Measurements from ENCODE around the gene POP5. TPM values are rescaled to one million over a fixed set of nuclear protein-coding genes. Genes with fewer than 3 reads are reported as not detected.

Gene POP5
- total and polyA plus RNA-seq, 4 donors: 20.0 to 37.1 (median 24.0) TPM

DNA sequence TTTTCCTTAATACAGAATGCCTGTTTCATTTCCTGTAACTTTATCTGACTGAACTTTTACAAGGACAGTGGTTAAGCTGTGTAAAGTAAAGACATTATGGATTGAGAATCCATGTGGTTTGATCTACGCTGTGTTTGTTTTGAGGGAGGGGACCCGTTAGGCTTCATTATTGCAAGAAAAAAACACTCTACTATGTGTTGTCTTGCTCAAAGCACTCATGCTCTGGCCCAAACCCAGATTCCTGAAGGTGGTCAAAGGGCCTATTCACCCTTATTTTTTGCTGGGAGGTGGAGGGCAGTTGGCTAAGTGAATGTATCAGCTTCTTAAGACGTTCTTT lies 35.2 kb downstream of the POP5 start (continued):
- TF ChIP-seq YY1 (IDR thresholded peaks at IDR 0.05) (no peak), NR2F2 (IDR thresholded peaks at IDR 0.05) (no peak)
- TF ChIP-seq, protein P1, sequence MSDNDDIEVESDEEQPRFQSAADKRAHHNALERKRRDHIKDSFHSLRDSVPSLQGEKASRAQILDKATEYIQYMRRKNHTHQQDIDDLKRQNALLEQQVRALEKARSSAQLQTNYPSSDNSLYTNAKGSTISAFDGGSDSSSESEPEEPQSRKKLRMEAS (IDR thresholded peaks at IDR 0.05): no peak

DNA sequence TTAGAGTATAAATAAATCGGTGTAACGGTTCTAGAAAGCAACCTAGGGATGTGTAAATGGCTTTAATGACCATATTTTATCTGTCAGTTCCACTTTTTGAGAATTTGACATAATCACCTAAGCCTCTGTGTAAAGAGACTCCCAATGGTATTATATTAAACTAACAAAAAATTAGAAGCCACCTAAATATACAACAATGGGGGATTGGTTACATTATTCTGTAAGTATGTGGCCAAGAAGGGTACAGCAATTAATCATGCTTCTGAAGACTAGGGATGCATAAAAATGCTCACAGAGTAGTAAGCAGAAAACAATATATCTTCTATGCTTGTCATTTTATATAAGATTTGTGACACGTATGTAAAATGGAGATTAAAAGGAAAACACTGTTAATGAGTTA lies 36.5 kb downstream of the POP5 start:
- DNase-seq (ENCODE audit: low spot score): no peak
- 93% methylated on average over 3 of the region's 3 CpGs for WGBS
- no peak overlapping the region for H3K27ac ChIP-seq (ENCODE audit: low read depth in 1 of 2, low read length in 2 of 2)
- no peaks in the 10 kb centered on the region for H3K27me3 ChIP-seq (ENCODE audit: control insufficient read depth in 4 of 4, insufficient read depth in 4 of 4, low read length in 3 of 4)
- H3K9ac ChIP-seq (ENCODE audit: low read depth in 1 of 2, low read length in 2 of 2): no peak overlapping the region
- H3K4me3 ChIP-seq (ENCODE audit: low read depth in 1 of 3, low read length in 3 of 3): no peak overlapping the region
- peaks cover 19 to 31% (median 21%) of the 10 kb centered on the region in 4 donors for H3K4me1 ChIP-seq (ENCODE audit: control insufficient read depth in 4 of 4, insufficient read depth in 4 of 4, low read length in 3 of 4)
- TF ChIP-seq, protein P2, sequence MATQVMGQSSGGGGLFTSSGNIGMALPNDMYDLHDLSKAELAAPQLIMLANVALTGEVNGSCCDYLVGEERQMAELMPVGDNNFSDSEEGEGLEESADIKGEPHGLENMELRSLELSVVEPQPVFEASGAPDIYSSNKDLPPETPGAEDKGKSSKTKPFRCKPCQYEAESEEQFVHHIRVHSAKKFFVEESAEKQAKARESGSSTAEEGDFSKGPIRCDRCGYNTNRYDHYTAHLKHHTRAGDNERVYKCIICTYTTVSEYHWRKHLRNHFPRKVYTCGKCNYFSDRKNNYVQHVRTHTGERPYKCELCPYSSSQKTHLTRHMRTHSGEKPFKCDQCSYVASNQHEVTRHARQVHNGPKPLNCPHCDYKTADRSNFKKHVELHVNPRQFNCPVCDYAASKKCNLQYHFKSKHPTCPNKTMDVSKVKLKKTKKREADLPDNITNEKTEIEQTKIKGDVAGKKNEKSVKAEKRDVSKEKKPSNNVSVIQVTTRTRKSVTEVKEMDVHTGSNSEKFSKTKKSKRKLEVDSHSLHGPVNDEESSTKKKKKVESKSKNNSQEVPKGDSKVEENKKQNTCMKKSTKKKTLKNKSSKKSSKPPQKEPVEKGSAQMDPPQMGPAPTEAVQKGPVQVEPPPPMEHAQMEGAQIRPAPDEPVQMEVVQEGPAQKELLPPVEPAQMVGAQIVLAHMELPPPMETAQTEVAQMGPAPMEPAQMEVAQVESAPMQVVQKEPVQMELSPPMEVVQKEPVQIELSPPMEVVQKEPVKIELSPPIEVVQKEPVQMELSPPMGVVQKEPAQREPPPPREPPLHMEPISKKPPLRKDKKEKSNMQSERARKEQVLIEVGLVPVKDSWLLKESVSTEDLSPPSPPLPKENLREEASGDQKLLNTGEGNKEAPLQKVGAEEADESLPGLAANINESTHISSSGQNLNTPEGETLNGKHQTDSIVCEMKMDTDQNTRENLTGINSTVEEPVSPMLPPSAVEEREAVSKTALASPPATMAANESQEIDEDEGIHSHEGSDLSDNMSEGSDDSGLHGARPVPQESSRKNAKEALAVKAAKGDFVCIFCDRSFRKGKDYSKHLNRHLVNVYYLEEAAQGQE (IDR thresholded peaks at IDR 0.05): no peak
- TF ChIP-seq, protein P3, sequence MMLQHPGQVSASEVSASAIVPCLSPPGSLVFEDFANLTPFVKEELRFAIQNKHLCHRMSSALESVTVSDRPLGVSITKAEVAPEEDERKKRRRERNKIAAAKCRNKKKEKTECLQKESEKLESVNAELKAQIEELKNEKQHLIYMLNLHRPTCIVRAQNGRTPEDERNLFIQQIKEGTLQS (IDR thresholded peaks at IDR 0.05): no peak
- TF ChIP-seq JUND (IDR thresholded peaks at IDR 0.05): no peak
- TF ChIP-seq TAF1 (conservative IDR thresholded peaks at IDR 0.05): no peak
- TF ChIP-seq SP1 (IDR thresholded peaks at IDR 0.05): no peak
- TF ChIP-seq RXRA (IDR thresholded peaks at IDR 0.05): no peak
- TF ChIP-seq FOXA2 (IDR thresholded peaks at IDR 0.05): no peak
- no peak for TF ChIP-seq RAD21 (IDR thresholded peaks at IDR 0.05)
- TF ChIP-seq EGR1 (IDR thresholded peaks at IDR 0.05; ENCODE audit: low read depth in 2 of 2): no peak
- TF ChIP-seq HNF4A (conservative IDR thresholded peaks at IDR 0.05): no peak
- TF ChIP-seq, protein P4, sequence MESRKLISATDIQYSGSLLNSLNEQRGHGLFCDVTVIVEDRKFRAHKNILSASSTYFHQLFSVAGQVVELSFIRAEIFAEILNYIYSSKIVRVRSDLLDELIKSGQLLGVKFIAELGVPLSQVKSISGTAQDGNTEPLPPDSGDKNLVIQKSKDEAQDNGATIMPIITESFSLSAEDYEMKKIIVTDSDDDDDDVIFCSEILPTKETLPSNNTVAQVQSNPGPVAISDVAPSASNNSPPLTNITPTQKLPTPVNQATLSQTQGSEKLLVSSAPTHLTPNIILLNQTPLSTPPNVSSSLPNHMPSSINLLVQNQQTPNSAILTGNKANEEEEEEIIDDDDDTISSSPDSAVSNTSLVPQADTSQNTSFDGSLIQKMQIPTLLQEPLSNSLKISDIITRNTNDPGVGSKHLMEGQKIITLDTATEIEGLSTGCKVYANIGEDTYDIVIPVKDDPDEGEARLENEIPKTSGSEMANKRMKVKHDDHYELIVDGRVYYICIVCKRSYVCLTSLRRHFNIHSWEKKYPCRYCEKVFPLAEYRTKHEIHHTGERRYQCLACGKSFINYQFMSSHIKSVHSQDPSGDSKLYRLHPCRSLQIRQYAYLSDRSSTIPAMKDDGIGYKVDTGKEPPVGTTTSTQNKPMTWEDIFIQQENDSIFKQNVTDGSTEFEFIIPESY (IDR thresholded peaks at IDR 0.05): no peak
- no peak for TF ChIP-seq NR2F2 (IDR thresholded peaks at IDR 0.05)
- TF ChIP-seq, protein P5, sequence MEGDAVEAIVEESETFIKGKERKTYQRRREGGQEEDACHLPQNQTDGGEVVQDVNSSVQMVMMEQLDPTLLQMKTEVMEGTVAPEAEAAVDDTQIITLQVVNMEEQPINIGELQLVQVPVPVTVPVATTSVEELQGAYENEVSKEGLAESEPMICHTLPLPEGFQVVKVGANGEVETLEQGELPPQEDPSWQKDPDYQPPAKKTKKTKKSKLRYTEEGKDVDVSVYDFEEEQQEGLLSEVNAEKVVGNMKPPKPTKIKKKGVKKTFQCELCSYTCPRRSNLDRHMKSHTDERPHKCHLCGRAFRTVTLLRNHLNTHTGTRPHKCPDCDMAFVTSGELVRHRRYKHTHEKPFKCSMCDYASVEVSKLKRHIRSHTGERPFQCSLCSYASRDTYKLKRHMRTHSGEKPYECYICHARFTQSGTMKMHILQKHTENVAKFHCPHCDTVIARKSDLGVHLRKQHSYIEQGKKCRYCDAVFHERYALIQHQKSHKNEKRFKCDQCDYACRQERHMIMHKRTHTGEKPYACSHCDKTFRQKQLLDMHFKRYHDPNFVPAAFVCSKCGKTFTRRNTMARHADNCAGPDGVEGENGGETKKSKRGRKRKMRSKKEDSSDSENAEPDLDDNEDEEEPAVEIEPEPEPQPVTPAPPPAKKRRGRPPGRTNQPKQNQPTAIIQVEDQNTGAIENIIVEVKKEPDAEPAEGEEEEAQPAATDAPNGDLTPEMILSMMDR (IDR thresholded peaks at IDR 0.05; ENCODE audit: low read depth, low read length, missing input control): no peak
- no peak for TF ChIP-seq GABPA (IDR thresholded peaks at IDR 0.05 in 1 of 2, conservative IDR thresholded peaks at IDR 0.05 in 1 of 2)
- H3K36me3 ChIP-seq (ENCODE audit: control insufficient read depth in 4 of 4, insufficient read depth in 3 of 4, low read depth in 1 of 4, low read length in 3 of 4): peaks cover 8 to 29% (median 20%) of the 10 kb centered on the region in 4 donors
- H3K9me3 ChIP-seq (ENCODE audit: control insufficient read depth in 4 of 4, low read length in 3 of 4): no peaks in the 10 kb centered on the region
